Type B pancreatic cell (in vitro differentiated cells): ENCODE results near the gene RFTN1. TPM values are rescaled to one million over a fixed set of nuclear protein-coding genes. Genes with fewer than 3 reads are reported as not detected.
A peak's percentile ranks its signal among the peaks of the same experiment; 100 is the strongest.

Experiments
- DNase-seq: peaks from one replicate; pipeline ENCODE4 v3.0.0; 2021; ENCODE audit warnings: mixed read lengths; ENCODE audit not compliant: unreplicated experiment; ENCODE audit errors: extremely low spot score
- H3K27ac Mint-ChIP-seq: 2 replicates; pipeline ENCODE4 v1.8.0; 2021; ENCODE audit warnings: mild to moderate bottlenecking, mixed read lengths
- H3K27me3 Mint-ChIP-seq: 2 replicates; pipeline ENCODE4 v1.8.0; 2021; ENCODE audit warnings: mixed read lengths
- H3K36me3 Mint-ChIP-seq: 2 replicates; pipeline ENCODE4 v1.8.0; 2021; ENCODE audit warnings: mixed read lengths
- H3K4me1 Mint-ChIP-seq: one replicate; pipeline ENCODE4 v1.8.0; 2021; ENCODE audit warnings: mixed read lengths; ENCODE audit not compliant: unreplicated experiment
- H3K4me3 Mint-ChIP-seq: 2 replicates; pipeline ENCODE4 v1.8.0; 2021; ENCODE audit warnings: mild to moderate bottlenecking, mixed read lengths
- H3K9me3 Mint-ChIP-seq: 2 replicates; pipeline ENCODE4 v1.8.0; 2021; ENCODE audit warnings: mixed read lengths
- total RNA-seq: library from RNA; stranded (reverse); gene quantifications from 2 replicates; pipeline ENCODE4 v1.2.1, GENCODE V29; 2021; ENCODE audit warnings: low replicate concordance
- TF ChIP-seq, protein P1 (sequence below): fragments of 200-600 bp; sonication (generic); conservative IDR thresholded peaks from 2 replicates; pipeline ENCODE4 v1.5.0; 2021; ENCODE audit warnings: antibody characterized with exemption, mild to moderate bottlenecking

The RFTN1 gene
- total RNA-seq, 1 donor from 2014 or later = 18.3 TPM

GRCh38 chr3:16374047-16374934 lies 139.2 kb downstream of the RFTN1 start:
- no peak overlapping the region for H3K4me3 Mint-ChIP-seq

DNA sequence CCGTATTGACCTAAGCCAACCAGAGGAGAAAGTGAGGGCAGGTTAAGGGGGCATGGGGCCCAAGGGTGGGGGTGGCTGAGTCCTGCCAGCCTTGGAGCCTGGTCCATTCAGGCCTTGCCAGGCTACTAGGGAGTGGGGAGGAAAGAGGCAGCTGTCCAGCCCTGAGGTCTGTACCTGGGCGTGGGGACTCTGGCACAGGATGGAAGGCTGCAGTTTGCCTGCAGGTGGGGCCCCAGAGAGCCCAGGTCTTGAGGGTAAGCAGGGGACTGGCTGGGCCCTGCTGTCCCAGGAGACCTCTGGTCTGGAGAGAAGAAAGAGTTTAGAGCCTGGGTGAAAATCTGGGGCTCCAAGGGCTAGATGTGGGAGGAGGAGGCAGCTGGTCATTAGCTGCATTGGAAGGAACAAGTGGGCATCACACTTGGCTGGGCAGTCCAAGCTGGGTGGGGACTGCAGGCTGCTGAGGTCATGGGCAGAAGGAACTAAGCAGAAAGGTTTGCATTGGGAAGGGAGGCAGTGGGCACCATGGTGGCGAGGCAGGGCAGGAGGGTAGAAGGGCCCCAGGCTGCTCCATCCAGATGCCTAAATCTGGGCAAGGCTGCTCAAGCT lies 140.1 kb downstream of the RFTN1 start:
- no peaks in the 10 kb centered on the region for H3K27me3 Mint-ChIP-seq
- H3K4me3 Mint-ChIP-seq = no peak overlapping the region
- H3K36me3 Mint-ChIP-seq = no peaks in the 10 kb centered on the region
- no peaks in the 10 kb centered on the region for H3K9me3 Mint-ChIP-seq
- TF ChIP-seq, protein P1, sequence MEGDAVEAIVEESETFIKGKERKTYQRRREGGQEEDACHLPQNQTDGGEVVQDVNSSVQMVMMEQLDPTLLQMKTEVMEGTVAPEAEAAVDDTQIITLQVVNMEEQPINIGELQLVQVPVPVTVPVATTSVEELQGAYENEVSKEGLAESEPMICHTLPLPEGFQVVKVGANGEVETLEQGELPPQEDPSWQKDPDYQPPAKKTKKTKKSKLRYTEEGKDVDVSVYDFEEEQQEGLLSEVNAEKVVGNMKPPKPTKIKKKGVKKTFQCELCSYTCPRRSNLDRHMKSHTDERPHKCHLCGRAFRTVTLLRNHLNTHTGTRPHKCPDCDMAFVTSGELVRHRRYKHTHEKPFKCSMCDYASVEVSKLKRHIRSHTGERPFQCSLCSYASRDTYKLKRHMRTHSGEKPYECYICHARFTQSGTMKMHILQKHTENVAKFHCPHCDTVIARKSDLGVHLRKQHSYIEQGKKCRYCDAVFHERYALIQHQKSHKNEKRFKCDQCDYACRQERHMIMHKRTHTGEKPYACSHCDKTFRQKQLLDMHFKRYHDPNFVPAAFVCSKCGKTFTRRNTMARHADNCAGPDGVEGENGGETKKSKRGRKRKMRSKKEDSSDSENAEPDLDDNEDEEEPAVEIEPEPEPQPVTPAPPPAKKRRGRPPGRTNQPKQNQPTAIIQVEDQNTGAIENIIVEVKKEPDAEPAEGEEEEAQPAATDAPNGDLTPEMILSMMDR = no peak
- no peak overlapping the region for H3K27ac Mint-ChIP-seq
- H3K4me1 Mint-ChIP-seq = peaks cover 36% of the 10 kb centered on the region
- DNase-seq = no peak

More at GRCh38 chr3:16374047-16374934, 139.2 kb downstream of the RFTN1 start:
- Mint-ChIP-seq H3K36me3 (no peaks in the 10 kb centered on the region), H3K27me3 (no peaks in the 10 kb centered on the region), H3K27ac (no peak overlapping the region), H3K9me3 (no peaks in the 10 kb centered on the region), H3K4me1 (peaks cover 35% of the 10 kb centered on the region)
- no peak for DNase-seq
- TF ChIP-seq, protein P1 = no peak

- H3K27me3 Mint-ChIP-seq = no peaks in the 10 kb centered on the region
- H3K4me3 Mint-ChIP-seq = no peak overlapping the region
- DNase-seq = no peak
- TF ChIP-seq, protein P1 = no peak
- no peaks in the 10 kb centered on the region for H3K9me3 Mint-ChIP-seq
- H3K36me3 Mint-ChIP-seq = no peaks in the 10 kb centered on the region
- peaks cover 36% of the 10 kb centered on the region for H3K4me1 Mint-ChIP-seq
- H3K27ac Mint-ChIP-seq = no peak overlapping the region
These were observed 140.9 kb downstream of the RFTN1 start for GRCh38 chr3:16372362-16373292.

DNA sequence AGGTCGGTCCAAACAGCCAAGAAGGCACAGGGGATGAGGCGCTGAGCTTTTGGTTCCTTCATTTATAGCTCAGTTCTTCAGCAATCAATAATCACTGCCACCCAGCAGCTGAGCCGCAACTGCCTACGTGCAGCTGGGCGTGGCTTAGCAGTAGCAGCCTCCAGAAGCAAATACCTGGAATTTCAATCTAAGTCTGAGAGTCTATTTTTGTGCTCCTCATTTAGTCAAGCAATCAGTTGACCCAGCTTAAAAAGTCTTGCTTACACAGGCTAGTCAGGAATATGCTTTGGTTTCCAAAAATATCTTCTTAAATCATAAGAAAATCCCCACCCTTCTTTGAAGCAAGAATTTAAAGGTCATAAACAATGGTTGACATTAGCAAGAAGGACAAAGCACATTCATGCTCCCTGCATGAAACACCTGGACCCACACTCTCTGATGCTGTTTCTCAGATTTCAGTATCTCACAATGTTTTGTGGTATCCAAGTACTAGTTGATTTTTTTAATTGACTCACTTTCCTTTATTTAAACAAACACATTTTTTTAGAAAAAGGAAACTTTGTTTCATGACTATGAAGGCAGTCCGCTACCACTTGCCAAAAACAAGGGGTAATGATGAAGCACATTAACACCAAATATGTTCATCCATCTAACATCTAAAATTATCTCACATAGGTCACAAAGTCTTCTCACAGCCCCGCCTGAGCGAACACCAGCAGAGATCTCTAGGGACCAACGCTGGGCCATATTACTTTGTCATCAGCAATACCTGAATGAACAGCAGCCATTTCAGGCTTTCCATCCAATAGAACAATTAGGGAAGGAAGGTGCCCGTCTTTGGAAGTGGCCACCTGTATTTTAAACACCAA lies 142.4 kb downstream of the RFTN1 start:
- TF ChIP-seq, protein P1 = no peak
- DNase-seq = no peak
- Mint-ChIP-seq H3K4me3 (no peak overlapping the region), H3K9me3 (no peaks in the 10 kb centered on the region), H3K36me3 (no peaks in the 10 kb centered on the region), H3K27ac (peak overlapping the region; percentile 59), H3K4me1 (peaks cover 36% of the 10 kb centered on the region), H3K27me3 (no peaks in the 10 kb centered on the region)

GRCh38 chr3:16370503-16370871 lies 143.0 kb downstream of the RFTN1 start:
- TF ChIP-seq, protein P1 = no peak
- Mint-ChIP-seq H3K4me3 (no peak overlapping the region), H3K36me3 (peaks cover 4% of the 10 kb centered on the region), H3K4me1 (peaks cover 41% of the 10 kb centered on the region), H3K27ac (peak overlapping the region; percentile 59), H3K27me3 (no peaks in the 10 kb centered on the region), H3K9me3 (no peaks in the 10 kb centered on the region)
- no peak for DNase-seq
